H1 (cell line): ENCODE data around the gene NCOA1. TPM values are rescaled to one million over a fixed set of nuclear protein-coding genes. Genes with fewer than 3 reads are reported as not detected.

Experiments used
- CHD2 ChIP-seq: IDR thresholded peaks from 2 replicates; pipeline ENCODE4 v1.6.1; 2012; ENCODE audit warnings: low read length, improper control_type of control experiment
- CTCF ChIP-seq, 3 experiments: IDR thresholded peaks; 1 replicate in 2 of 3; 2 replicates in 1 of 3; pipeline versions ENCODE4 v1.5.1 to v1.6.1; 2011; ENCODE audit warnings: low read length in 3 of 3, mild to moderate bottlenecking in 3 of 3, inconsistent platforms in 2 of 3, low read depth in 1 of 3, moderate library complexity in 1 of 3; ENCODE audit not compliant: insufficient read depth in 1 of 3; ENCODE audit errors: control extremely low read depth in 1 of 3
- NANOG ChIP-seq: IDR thresholded peaks from 2 replicates; pipeline ENCODE4 v1.6.1; 2011; ENCODE audit warnings: low read length, low read depth, mild to moderate bottlenecking, inconsistent platforms; ENCODE audit not compliant: insufficient read depth, poor library complexity, severe bottlenecking
- RXRA ChIP-seq: IDR thresholded peaks from 2 replicates; pipeline ENCODE4 v1.6.1; 2011; ENCODE audit warnings: low read depth, mild to moderate bottlenecking, low read length, moderate library complexity; ENCODE audit not compliant: insufficient read depth
- TAF1 ChIP-seq: IDR thresholded peaks from 2 replicates; pipeline ENCODE4 v1.6.1; 2011; ENCODE audit warnings: mild to moderate bottlenecking, low read depth, low read length
- TEAD4 ChIP-seq: IDR thresholded peaks from 2 replicates; pipeline ENCODE4 v1.6.1; 2012; ENCODE audit warnings: low read depth, low read length, inconsistent platforms, mixed read lengths
- polyA plus RNA-seq, 7 experiments: library from polyadenylated mRNA; depleted of rRNA in 3 of 7; stranded (reverse) in 5 of 7; unstranded in 2 of 7; fragments of >200 nt in 5 of 7; fragments of 200-250 nt in 2 of 7; gene quantifications; 1 replicate in 5 of 7; 2 replicates in 1 of 7; 4 replicates in 1 of 7; pipeline versions ENCODE4 v1.2.1 to v1.2.3, GENCODE V29; 2011 to 2013; ENCODE audit warnings: missing spikeins in 2 of 7, mixed read lengths in 2 of 7
- total RNA-seq: library from RNA; stranded (reverse); fragmentation: NEBNext Ultra II Directional; extraction: Animal tissue kit (Norgen Biotek cat#: 25700); gene quantifications from 2 replicates; pipeline ENCODE4 v1.2.1, GENCODE V29; 2021

Gene NCOA1
- total and polyA plus RNA-seq, 2 of the 8 experiments (the other 6 are each of a cell fraction or from before 2014, with no cell fraction given), result 12.8 to 17.9 TPM

- TF ChIP-seq CTCF (IDR thresholded peaks at IDR 0.05; ENCODE audit: control extremely low read depth in 1 of 3, insufficient read depth in 1 of 3, low read depth in 1 of 3, low read length in 3 of 3), result no peak
- TF ChIP-seq TEAD4, result no peak
- no peak for TF ChIP-seq TAF1
- no peak for TF ChIP-seq CHD2
- no peak for TF ChIP-seq RXRA
- TF ChIP-seq NANOG, result no peak
These were observed 160.1 kb downstream of the NCOA1 start (continued) for GRCh38 chr2:24650997-24651642.
